BJ (cell line): ENCODE results near the gene MYL7. TPM values are rescaled to one million over a fixed set of nuclear protein-coding genes. Genes with fewer than 3 reads are reported as not detected.

ENCODE experiments used
- CTCF ChIA-PET: fragments of 350-600 bp; formaldehyde crosslinking; extraction: SDS; loops from one replicate; lab custom pipeline; 2021; ENCODE audit warnings: antibody characterized with exemption, inconsistent platforms; lab: Yijun Ruan, JAX
- POLR2A ChIA-PET: fragments of 300-600 bp; sonication (Branson Sonifier 250); formaldehyde crosslinking; extraction: SDS; loops from one replicate; lab custom pipeline; 2021; ENCODE audit warnings: antibody characterized with exemption; lab: Charles Lee
- DNase-seq: peaks from one replicate; pipeline ENCODE4 v3.0.0-alpha.2; 2011; ENCODE audit warnings: low read depth
- H3K27me3 ChIP-seq: 2 replicates; pipeline ENCODE4 v1.6.0; 2011; ENCODE audit warnings: low read length; ENCODE audit not compliant: control insufficient read depth, insufficient read depth
- H3K36me3 ChIP-seq: 2 replicates; pipeline ENCODE4 v1.5.1; 2011; ENCODE audit warnings: low read length; ENCODE audit not compliant: control insufficient read depth, insufficient read depth
- H3K4me3 ChIP-seq: 2 replicates; pipeline ENCODE4 v1.5.1; 2011; ENCODE audit warnings: low read depth, mild to moderate bottlenecking, control low read depth, low read length
- CTCF ChIP-seq: IDR thresholded peaks from 2 replicates; pipeline ENCODE4 v1.5.1; 2011; ENCODE audit warnings: low read depth, mild to moderate bottlenecking, control low read depth, inconsistent platforms, low read length, moderate library complexity; ENCODE audit not compliant: insufficient read depth
- polyA plus RNA-seq: library from polyadenylated mRNA; depleted of rRNA; stranded (reverse); fragments of >200 nt; gene quantifications from 2 replicates; pipeline ENCODE4 v1.2.3, GENCODE V29; 2011

Gene MYL7
- polyA plus RNA-seq, 1 experiment, result 0.26 TPM

- ChIA-PET CTCF (interaction anchor here (0.8 to 2.1 kb wide), 7 partner anchors 12 to 99 kb away, joined by 3 to 6 read pairs (median 3); partner anchors contain the start of gene YKT6), POLR2A (interaction anchor here (0.9 kb wide), 1 partner anchor 13 kb away, joined by 10 read pairs; no protein-coding TSS in a partner anchor)
- Histone ChIP-seq H3K27me3 (no peaks in the 10 kb centered on the region), H3K4me3 (no peak overlapping the region), H3K36me3 (peaks cover 6% of the 10 kb centered on the region)
- no peak for TF ChIP-seq CTCF
- DNase-seq, result peak; percentile 83
Measured at GRCh38 chr7:44101966-44102845, 38.9 kb downstream of the MYL7 start.

- no peak for DNase-seq
- Histone ChIP-seq H3K27me3 (no peaks in the 10 kb centered on the region), H3K36me3 (0 out of 2 replicates have a peak, but pooled peaks cover 2% of the 10 kb centered on the region), H3K4me3 (no peak overlapping the region)
- ChIA-PET POLR2A (interaction anchor here (0.5 to 0.6 kb wide), 2 partner anchors 12 to 22 kb away, joined by 4 to 7 read pairs; partner anchors contain the start of gene POLD2), CTCF (interaction anchor here (0.8 to 2.1 kb wide), 3 partner anchors 11 to 29 kb away, joined by 3 to 6 read pairs (median 5); no protein-coding TSS in a partner anchor)
- no peak for TF ChIP-seq CTCF
Measured at GRCh38 chr7:44101303-44101965, 39.7 kb downstream of the MYL7 start.

- ChIA-PET CTCF (interaction anchor here (1.7 kb wide), 1 partner anchor 10 kb away, joined by 5 read pairs; no protein-coding TSS in a partner anchor), POLR2A (interaction anchor here (0.5 to 0.6 kb wide), 2 partner anchors 11 to 22 kb away, joined by 4 to 7 read pairs; partner anchors contain the start of gene POLD2)
- Histone ChIP-seq H3K4me3 (no peak overlapping the region), H3K27me3 (no peaks in the 10 kb centered on the region), H3K36me3 (0 out of 2 replicates have a peak, but pooled peaks cover 1% of the 10 kb centered on the region)
- no peak for TF ChIP-seq CTCF
- DNase-seq, result peak; percentile 67
Measured at GRCh38 chr7:44100458-44101302, 40.5 kb downstream of the MYL7 start.

- Histone ChIP-seq H3K27me3 (no peaks in the 10 kb centered on the region), H3K4me3 (no peak overlapping the region), H3K36me3 (no peaks in the 10 kb centered on the region)
- no peak for DNase-seq
- CTCF ChIA-PET, result interaction anchor here (1.1 to 1.3 kb wide), 2 partner anchors 11 to 97 kb away, joined by 4 to 6 read pairs; no protein-coding TSS in a partner anchor
- POLR2A ChIA-PET, result interaction anchor here (0.6 kb wide), 1 partner anchor 16 kb away, joined by 6 read pairs; no protein-coding TSS in a partner anchor
- TF ChIP-seq CTCF, result no peak
Measured at GRCh38 chr7:44099669-44100068, 41.5 kb downstream of the MYL7 start.
